Hematopoietic multipotent progenitor cell (in vitro differentiated cells): ENCODE results near the gene DMRTA2. TPM values are rescaled to one million over a fixed set of nuclear protein-coding genes. Genes with fewer than 3 reads are reported as not detected.
A peak's percentile ranks its signal among the peaks of the same experiment; 100 is the strongest.

Source experiments
- DNase-seq, 3 donors: peaks; one replicate each; pipeline ENCODE4 v3.0.0-alpha.2; 2011 to 2015; ENCODE audit warnings: low read depth in 2 of 3, low spot score in 2 of 3
- total RNA-seq: library from RNA; depleted of rRNA; stranded (reverse); fragments of >200 nt; gene quantifications from one replicate; pipeline ENCODE4 v1.2.3, GENCODE V29; 2012

Gene DMRTA2
- not detected for total RNA-seq

DNA sequence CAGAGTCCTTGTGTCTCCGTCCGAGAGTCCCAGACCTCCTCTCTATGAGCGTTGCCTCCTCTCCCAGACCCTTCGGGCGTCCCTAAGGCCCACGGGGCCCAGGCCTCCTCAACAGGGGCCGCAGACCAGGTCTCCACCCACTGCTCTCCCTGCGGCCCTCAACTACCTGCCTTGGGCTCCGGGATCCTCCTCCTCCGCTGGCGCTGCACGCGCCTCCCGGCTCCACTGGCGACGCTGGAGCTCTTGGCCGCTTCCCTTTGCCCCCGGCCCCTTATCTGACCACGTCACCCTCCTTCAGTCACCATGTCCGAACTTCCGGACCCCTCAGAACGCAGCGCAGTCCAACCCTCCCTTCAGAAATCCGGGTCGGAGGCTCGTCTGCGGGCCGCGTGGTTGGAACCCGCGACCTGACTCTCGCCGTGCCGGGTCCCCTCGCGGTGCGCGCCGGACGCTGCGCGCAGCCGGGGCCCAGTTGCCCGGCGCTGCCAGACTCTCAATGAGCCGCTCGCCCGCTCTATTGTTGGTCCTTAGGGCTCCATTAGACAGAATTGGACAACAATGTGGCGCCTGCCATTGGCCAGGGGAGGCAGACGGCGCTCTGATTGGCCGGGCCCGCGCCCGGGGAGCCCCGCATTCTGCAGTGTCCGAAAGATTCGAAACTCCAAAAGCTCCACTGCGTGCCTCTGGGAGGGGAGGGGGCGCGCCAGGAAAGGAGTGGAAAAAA, at the start of gene DMRTA2:
DMRTA2 (minus strand) TSS at position 498 of the 724 bp plus-strand sequence. CDS start 1,907 bp downstream, outside the sequence.
- DNase-seq, result peak in 1 of 3 donors; percentile 5

DNA sequence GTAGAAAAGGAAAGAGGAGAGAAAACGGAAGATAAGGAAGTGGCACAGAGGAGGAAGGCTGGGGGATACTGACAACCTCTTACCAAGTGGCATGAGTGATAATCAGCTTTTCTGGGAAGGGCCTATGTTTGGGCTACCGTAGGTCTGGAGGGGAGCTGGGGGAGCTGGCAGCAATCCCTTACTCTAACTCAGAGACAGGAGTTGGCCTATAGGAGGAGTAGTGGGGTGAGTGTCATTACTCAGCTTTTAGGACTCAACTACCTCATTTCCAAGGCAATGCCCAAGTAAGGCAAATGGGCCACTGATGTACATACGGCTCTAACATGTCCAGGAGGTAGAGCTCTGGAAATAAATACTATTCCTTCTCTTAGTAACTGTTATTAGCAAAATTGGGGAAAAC, 48.7 kb upstream of the DMRTA2 start:
- no peak for DNase-seq

DNA sequence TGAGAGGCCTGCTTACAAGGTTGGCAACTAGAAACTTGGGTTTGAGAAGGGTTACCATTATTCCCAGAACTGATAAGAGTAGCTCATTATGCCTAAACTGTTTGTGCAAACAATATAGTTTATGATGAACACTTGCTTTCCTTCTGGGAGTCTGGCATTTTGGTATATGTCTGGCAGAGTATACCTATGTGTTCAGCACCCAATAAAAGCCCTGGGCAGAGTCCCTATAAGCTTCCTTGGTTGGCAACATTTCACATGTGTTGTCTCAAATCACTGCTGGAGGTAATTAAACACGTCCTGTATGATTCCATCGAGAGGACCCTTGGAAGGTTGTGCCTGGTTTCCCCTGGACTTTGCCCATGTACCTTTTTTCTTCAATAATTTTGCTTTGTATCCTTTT, 39.7 kb upstream of the DMRTA2 start:
- DNase-seq, result no peak

DNA sequence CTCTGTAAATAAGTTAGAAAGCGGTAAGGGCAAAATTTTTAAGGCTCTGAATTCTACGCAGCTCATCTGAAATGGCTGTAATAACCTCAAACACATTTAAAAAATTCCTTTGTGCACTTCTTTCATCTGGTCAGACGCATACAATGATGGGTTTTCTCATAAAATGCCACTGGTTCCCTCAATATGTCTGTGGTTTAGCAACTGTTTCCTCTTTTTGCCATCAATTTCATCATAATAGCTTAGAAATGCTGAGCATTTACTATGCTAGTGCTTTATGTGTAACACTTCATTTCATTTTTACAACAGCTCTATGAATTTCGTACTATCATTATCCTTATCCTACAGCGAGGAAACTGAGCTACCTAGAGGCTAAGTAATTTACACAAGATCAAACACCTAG, 35.3 kb upstream of the DMRTA2 start:
- DNase-seq, result peak in 2 of 3 donors; percentile 11 to 54

DNA sequence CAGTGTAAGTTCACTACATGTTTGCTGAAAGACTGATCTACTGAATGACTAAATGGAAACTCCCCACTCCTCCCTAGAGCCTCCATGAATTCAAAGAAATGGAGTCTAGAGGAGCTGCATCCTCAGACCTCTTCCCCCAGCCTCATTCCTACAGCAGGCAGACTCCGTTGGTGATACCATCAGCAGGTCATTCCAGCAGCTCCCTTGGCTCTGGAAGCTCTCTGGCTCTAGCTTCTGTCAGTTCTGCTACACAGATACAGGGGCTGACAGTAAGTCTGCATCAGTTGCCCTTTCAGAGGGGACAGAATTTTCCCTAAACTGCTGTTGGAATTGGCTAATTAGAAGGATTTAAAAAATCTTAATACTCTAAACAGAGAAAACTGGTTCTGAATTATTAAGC, 31.7 kb upstream of the DMRTA2 start:
- DNase-seq, result no peak

DNA sequence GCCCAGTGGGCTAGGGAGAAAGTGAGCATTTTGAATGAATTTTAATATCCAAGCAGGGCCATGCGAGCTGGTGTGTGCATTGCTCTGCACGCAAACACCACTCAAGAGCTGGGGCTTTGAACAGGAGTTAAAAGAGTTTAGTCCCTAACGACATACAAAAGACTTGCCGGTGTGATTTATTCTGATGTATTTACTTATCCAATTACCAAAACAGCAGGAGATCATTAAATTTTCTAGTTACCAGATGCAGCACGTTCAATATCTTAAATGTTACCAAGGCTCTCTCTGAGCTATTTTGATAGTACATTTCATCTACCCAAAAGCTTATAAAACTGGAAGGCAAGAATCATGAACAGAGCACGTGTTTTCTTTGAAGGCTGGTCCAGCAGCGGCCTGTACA, 30.0 kb upstream of the DMRTA2 start:
- DNase-seq, result no peak

DNA sequence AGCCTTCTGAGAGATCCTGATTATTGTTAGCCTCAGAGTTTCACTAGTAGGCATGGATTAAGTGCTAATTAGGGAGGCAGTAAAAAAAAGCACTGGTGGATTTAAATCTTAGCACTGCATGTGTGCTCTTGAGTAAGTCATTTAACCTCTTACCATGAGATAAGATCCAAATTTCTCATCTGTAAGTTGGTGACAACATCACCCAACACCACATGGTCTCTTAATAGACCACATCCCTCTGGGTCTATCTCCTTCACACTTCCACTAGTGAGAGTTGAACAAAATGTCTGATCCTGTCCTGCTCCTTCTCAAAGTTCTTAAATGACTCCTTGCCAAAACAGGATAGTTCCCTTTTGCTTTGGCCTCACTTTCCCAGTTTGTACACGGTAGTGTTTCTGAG, 29.5 kb upstream of the DMRTA2 start:
- DNase-seq, result no peak

DNA sequence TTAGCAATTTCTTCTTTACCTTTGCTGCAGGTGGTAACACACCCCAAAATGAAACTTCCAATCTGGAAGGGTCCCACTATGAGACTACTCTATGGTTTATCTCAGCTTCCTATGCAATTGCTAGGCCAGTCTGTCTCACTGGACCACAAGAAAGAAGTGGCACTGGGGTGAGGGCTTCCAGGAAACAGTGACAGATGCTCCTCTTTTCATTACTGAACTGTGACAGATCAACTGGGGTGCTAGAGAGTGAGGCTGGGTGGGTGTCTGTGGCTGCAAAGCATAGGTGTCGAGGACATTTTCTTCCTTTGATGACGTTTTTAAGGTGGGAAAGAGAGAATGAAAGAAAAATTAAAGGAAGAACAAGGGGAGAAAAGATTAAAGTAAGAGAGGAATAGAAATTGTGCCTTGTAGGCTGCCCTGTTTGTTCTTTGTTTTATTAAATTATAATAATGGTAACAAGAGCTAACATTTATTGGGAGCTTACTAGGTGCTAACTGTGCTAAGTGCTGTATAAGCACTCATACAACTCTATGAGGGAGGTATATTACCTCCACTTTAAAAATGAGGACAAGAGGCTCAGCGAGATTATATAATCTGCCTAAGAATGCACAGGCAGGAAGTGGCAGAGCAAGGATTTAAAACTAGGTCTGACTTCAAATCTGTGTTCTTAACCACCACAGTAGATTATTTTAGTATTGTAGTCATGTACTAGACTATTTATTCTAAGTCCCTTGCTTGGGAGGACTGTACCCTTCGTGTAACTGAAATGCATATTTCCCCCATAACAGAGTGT, 27.8 kb upstream of the DMRTA2 start:
- no peak for DNase-seq

DNA sequence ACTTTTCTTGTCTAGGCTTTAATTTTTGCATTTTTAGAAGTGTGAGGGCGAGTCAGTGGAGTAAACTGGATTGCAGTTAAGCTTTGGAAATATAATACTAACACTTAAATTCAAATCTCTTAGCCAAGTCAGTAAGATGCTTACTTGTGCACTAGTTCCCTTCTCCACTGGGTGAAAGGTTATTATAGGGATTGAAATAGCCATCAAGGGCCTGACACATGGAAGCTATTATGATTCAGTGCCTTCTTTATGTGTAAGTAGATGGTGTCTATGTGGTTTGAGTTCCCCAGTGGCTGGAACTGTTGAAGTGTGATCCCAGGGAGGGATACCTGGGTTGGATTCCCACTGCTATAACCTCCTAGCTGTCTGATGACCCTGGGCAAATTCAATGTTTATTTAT, 24.7 kb upstream of the DMRTA2 start:
- no peak for DNase-seq

DNA sequence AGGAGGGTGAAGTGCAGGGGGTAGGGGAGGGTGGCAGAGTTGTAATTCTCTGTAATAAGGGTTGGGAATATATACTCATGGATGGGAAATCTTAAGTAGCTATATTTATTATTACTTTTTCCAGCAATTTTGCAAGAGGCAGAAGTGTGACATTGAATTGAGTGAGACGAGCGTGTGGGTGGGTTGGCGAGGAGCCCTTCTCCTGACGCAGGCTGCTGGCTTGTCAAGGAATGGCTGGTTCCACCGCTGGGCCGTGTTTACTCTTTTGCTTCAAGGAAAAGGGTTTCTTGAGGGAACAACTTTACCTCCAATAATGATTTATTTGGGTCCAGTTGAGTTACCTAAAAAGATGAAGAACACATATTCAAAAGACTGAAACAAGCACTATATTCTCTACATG, 17.9 kb upstream of the DMRTA2 start:
- DNase-seq, result no peak

DNA sequence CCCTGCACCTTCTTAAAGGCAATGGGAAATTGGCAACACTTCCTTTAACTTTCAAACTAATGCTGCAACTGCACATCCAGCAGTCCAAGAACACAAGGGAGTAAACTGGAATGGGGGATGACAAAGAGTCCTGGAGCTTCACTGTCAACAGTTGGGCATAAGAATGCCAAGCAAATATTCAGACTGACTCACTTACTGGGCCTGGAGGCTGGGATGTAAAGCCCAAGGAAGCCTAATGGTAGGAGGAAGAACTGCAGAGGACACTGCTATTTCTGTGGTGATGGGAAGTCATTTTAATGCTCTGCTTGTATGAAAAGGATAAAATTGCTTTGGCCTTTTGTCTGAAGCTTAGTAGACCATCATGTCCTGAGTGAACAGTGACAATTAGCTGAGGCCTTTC, 15.7 kb upstream of the DMRTA2 start:
- no peak for DNase-seq

DNA sequence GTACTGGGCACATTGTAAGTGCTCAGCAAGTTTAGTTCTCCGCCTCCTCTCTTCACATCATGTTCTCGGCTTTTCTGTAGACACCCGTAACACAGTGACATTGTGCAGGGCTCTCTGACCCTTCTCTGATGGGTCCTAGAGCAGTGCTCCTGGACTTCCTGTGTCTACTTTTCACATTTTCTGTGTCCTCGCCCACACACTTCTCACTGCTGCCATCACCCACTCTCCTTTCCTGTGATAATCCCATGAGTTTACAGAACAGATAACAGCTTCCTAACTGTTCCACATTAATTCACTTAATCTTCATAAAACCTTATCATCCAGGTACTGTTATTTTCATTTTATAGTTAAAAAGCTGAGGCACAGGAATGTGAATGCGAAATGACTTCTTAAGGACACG, 13.2 kb upstream of the DMRTA2 start:
- DNase-seq, result no peak

DNA sequence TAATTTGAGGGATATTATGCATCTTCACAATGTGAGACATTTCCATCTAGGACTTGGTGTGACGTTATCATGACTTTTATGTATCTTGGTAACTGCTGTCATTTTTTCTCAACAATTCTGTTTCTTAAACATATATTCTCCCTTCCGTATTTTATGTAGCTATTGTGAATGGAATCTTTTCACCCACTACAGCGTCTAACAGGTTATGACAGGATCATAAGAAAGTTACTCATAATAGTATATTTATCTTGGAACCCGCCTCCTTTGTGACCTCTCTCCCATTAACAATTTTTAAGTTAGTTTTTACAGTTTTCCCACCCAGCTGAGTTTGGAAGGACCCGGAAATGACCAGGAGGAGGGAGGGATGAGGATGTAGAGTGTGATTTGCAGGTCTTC, 6.8 kb upstream of the DMRTA2 start:
- DNase-seq, result no peak

DNA sequence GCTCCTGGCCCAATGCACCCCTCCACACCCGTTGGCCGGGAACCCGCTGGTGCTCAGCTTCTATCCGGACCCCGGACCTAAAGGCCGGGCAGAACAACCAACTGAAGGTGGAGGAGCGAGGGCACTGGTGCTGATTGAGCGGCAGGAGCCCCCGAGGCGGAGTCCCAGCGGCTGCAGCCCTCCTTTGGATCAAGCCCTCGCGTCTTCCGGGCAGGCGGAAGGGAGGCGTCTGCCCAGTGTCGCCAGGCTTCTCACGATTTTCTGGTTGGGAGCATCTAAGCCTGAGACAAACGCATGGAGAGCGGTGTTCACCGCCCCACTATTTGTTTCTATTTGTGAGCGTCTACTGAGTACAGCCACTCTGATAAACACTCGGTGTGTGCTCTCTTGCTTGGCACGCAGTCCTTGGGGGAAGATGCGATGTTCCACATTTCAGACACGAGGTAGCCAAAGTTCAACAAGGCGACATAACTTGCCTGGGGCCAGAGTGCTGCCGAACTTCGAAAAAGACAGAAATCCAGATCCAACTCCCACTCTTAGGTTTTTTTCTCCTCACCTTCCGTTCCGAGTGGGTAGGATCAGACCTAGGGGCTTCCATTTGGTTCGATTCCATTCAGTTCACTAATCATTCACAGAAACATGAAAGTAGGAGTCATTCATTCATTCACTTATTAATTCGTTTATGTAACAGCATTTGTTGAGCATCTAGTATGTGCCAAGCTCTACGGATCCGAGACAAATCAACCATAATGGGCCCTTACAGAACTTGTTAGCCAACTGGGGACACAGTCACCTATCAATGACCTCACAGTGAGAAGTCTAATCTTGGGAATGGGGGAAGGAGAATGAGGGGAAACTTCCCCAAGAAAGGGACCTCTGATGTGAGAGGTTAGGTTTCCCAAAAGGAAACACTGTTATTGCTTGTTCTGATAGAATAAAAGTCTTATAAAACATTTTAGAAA, 4.9 kb upstream of the DMRTA2 start:
- peak in 2 of 3 donors; percentile 24 to 33 for DNase-seq

DNA sequence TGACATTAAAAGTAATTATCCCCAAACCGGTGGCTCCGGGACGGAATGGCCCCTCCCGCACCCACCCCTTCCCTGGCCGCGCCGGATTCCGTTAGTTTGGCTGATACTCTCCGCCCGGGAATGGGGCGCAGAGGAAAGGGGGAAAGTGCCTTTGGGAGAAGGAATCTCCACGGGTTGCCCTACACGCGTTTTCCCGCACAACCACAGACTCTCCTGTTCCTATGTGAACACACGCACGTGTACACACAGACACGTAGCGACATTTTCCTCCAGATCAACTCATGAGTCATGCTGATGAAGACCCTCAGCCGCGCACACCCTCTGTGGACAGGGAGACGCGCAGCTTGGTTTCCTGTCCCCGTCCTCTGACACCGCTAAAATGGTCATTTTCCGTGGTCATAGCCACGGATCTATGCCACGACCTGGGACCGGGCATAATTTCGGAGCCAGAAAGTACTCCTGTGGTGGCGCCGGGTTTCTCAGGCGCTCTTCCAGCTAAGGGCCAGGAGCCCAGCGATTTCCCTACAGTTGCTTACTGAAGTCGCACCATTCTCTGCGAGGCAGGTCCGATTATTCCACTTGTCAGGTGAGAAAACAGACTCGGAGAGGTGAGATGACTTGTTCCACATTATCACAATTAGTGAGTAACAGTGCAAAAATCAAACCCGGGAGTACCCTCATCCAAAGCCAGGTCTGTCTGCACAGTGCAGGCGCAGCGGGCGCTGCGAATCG, 4.0 kb upstream of the DMRTA2 start:
- DNase-seq, result peak in 2 of 3 donors; percentile 35 to 42

DNA sequence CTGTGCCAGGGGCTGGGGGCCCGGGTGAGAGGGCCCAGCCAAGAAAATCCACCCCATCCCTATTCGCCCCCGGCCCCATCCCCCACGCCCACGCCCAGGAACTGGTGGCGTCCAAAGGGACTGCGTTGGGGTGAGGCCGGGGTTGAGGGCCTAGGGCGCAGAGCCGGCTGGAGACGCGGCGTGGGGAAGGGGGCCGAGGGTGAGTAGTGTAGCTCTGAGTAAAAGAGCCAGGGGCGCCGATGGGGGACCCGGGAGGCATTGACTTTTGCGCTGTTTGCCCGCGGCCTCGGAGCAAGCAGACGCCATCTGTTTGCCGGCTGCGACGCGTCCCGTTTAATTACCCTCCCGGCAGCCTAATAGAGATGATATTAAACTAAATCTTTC, 3.5 kb upstream of the DMRTA2 start:
- DNase-seq, result peak in 2 of 3 donors; percentile 12 to 24

DNA sequence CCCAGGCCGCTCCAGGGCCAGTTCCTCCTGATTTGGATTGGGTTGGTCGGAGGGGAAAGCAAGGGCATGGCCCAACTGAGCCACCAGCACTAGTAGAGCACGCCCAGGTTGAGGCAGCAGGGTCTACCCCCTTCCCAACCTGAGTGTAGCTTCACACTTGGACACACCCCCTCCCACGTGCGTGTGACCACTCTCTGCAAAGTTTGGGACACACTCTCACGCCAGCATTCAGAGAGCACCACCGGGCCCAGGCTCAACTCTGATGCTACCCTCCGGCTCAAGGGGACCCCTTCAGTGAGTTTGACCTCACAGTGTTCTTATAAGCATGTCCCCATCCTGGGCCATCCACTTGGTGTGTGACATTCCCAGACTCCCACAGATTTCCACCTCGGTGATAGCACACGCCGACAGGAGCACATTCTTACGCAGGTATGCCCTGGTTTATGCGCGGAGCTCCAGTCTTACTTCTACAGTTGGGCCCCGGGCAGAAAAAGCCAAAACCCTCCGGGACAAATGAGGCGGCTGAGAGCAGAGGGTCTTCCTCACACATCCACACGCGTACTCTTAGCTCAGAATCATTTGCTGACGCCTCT, 3.0 kb upstream of the DMRTA2 start:
- peak in 2 of 3 donors; percentile 9 to 20 for DNase-seq

DNA sequence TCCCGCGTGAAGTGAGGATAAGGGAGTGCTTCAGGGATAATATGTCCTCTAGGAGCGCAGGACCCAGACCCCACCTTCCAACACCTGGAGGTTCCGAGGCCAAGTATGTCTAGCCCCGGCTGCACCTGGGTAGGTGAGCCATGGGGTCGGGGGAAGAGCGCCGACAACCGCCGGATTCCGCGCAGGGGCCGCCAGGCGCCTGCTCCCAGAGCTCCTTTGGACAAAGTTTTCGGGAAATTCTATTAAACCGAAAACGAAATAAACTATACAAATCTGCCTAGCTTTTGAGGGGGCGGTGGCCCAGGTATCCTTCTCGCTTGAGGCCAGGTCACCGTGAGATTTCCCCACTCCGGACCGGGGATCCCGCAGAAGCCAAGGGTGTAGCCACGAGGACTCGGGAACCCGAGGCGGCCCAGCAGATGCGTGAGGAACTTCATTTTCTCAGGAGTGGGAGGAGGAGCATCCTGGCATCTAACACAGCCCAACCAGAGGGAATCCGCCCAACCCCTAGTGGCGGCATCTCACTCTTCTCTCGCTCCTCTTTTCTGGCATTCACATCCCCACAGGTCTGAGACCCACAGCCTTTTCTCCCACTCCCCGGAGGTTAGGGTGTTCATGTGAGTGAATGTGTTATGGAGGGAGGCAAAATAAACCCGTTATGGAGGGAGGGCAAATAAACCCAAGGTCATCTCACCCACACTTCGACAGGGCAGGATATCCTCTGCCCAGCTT, 2.3 kb upstream of the DMRTA2 start:
- DNase-seq, result peak in 2 of 3 donors; percentile 15 to 24

DNA sequence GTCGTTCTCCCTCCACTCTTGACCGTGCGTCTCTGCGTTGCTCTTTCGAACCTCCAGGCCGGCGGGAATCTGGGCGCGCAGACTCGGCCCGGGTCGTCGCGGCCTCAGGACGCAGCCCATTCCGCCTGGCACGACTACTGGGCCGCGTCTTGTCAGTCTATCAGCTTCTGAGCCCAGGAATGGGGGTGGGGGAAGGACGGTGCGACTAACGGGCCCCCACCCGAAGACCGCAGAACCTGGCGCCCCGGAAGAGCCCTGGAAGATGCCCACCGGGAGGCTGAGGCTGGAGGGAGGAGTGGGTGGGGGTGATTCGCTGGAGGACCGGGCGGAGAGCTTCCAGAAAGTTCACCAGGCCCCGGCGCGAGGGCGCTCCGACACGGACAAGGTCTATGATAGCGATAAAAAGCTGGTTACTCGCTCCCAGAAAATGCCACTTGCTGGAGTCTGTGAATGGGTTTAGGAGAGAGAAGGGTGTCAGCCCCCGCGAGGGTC, 1.7 kb upstream of the DMRTA2 start:
- peak in 2 of 3 donors; percentile 11 to 21 for DNase-seq
